Keratinocyte (primary cell): ENCODE data around the gene PPIP5K2.

Experiments
- EZH2 ChIP-seq: IDR thresholded peaks from one replicate; pipeline ENCODE4 v1.6.1; 2012; ENCODE audit warnings: inconsistent platforms, mild to moderate bottlenecking, low read length, moderate library complexity
- TF ChIP-seq, protein P1 (sequence below), 3 experiments: IDR thresholded peaks in 1 of 3; conservative IDR thresholded peaks in 1 of 3; optimal IDR thresholded peaks in 1 of 3; 2 replicates in 2 of 3; 3 replicates in 1 of 3; pipeline versions ENCODE3 to v1.5.1; 2011; ENCODE audit warnings: low read length in 3 of 3, mild to moderate bottlenecking in 3 of 3, moderate library complexity in 2 of 3, control low read depth in 1 of 3, inconsistent platforms in 1 of 3; ENCODE audit not compliant: insufficient read depth in 2 of 3; ENCODE audit errors: extremely low read depth in 1 of 3

DNA sequence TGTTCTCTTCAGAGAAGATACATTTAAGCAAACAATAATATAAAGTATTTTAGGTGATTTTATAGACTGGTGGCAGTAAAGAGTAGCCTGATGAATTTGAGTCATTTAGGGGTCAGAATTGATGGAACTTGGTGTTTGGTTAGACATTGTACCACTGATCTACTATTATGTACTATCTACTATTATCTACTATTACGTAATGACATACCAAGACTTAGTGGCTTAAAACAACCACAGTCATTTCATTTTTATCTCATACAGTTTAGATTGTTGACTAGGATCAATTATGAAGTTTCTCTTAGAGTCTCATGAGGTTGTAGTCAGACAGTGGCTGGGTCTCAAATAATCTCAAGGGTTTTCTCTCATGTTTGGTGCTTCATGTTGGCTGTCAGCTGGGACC is 54.0 kb downstream of the PPIP5K2 start:
- TF ChIP-seq, protein P1, sequence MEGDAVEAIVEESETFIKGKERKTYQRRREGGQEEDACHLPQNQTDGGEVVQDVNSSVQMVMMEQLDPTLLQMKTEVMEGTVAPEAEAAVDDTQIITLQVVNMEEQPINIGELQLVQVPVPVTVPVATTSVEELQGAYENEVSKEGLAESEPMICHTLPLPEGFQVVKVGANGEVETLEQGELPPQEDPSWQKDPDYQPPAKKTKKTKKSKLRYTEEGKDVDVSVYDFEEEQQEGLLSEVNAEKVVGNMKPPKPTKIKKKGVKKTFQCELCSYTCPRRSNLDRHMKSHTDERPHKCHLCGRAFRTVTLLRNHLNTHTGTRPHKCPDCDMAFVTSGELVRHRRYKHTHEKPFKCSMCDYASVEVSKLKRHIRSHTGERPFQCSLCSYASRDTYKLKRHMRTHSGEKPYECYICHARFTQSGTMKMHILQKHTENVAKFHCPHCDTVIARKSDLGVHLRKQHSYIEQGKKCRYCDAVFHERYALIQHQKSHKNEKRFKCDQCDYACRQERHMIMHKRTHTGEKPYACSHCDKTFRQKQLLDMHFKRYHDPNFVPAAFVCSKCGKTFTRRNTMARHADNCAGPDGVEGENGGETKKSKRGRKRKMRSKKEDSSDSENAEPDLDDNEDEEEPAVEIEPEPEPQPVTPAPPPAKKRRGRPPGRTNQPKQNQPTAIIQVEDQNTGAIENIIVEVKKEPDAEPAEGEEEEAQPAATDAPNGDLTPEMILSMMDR (optimal IDR thresholded peaks at IDR 0.05 in 1 of 3, IDR thresholded peaks at IDR 0.05 in 1 of 3, conservative IDR thresholded peaks at IDR 0.05 in 1 of 3; ENCODE audit: extremely low read depth in 1 of 3, insufficient read depth in 2 of 3, low read length in 3 of 3), result no peak
- TF ChIP-seq EZH2, result no peak
